ENCODE results near the gene ALDOB.
"Not testable (repeated sequence)": the region's sequence is repeated elsewhere in the genome, so short reads cannot be mapped to it uniquely, and the experiment has no call there.

The ALDOB gene

DNA sequence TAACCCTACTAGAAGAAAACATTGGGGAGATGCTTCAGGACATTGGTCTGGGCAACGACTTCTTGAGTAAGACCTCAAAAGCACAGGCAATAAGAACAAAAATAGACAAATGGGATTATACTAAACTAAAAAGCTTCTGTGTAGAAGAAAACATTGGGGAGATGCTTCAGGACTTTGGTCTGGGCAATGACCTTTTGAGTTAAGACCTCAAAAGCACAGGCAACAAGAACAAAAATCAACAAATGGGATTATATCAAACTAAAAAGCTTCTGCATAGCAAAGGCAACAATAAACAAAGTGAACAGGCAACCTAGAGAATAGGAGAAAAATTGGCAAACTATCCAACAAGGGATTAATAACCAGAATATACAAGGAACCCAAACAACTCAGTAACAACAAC, 40.9 kb downstream of the ALDOB start:
- no peak for FAIRE-seq
- no peak for TF ChIP-seq CTCF (IDR thresholded peaks at IDR 0.05; ENCODE audit: insufficient read depth, missing control alignments)
- DNase-seq (ENCODE audit: insufficient read length, low spot score): no peak

DNA sequence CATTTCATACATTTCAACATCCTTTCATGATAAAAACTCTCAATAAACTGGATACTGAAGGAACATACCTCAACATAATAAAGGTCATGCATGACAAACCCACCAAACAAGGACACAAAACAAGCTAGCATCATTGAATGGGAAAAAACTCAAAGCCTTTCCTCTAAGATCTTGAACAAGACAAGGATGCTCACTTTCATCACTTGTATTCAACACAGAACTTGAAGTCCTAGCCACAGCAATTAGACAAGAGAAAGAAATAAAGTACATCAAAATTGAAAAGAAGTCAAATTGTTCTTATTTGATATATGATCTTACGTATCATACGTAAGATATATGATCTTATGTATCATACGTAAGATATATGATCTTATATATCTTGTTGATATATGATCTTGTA, 42.4 kb downstream of the ALDOB start:
- peak; percentile 51 for FAIRE-seq
- DNase-seq (ENCODE audit: insufficient read length, low spot score): no peak
- TF ChIP-seq CTCF (IDR thresholded peaks at IDR 0.05; ENCODE audit: insufficient read depth, missing control alignments): no peak

DNA sequence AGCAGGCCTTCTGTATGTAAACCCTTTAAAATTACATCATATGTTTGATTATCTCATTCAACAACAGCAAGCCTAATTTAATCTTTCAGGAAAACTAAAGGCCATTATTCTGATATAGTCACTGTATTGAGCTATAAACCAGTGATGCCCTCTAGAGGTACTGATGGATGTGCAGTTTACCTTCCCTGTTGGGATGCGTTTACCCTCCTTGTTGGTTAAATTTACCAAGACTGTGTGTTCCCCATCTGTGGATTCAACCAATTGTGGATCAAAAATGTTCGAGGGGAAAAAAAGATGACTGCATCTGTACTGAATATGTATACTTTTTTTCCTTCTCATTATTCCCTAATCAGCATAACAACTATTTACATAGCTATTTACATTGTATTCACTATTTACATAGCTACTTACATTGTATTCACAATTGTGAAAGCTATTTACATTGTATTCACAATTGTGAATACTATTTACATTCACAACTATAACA, 47.0 kb downstream of the ALDOB start:
- FAIRE-seq (peak; percentile 82), DNase-seq (ENCODE audit: insufficient read length, low spot score) (no peak)
- TF ChIP-seq CTCF (IDR thresholded peaks at IDR 0.05; ENCODE audit: insufficient read depth, missing control alignments): peak; percentile 32

DNA sequence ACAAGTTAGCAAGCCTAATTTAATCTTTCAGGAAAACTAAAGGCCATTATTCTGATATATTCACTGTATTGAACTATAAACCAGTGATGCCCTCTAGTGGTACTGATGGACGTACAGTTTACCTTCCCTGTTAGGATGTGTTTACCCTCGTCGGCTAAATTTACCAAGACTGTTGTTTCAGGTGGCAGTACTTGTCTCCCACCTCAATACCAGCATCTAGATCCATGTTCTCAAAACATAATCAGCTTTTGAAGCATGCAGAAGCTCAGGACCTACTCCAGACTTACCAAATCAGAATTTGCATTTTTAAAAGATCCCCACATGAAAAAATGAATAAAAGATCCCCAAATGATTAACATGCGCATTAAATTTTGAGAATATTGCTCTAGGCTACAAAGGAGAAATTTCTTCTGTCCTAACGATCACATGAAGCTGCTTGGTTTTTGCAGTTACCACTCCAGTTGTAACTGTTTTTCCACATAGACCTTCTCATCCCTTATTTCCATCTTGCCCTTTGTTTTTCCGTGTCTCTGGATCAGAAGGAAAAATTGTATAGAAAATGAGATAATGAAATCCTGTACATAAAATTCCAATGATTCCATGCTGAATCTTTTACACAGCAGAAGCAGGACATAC, 47.6 kb downstream of the ALDOB start:
- TF ChIP-seq CTCF (IDR thresholded peaks at IDR 0.05; ENCODE audit: insufficient read depth, missing control alignments): peak; percentile 57
- FAIRE-seq: peak; percentile 92

DNA sequence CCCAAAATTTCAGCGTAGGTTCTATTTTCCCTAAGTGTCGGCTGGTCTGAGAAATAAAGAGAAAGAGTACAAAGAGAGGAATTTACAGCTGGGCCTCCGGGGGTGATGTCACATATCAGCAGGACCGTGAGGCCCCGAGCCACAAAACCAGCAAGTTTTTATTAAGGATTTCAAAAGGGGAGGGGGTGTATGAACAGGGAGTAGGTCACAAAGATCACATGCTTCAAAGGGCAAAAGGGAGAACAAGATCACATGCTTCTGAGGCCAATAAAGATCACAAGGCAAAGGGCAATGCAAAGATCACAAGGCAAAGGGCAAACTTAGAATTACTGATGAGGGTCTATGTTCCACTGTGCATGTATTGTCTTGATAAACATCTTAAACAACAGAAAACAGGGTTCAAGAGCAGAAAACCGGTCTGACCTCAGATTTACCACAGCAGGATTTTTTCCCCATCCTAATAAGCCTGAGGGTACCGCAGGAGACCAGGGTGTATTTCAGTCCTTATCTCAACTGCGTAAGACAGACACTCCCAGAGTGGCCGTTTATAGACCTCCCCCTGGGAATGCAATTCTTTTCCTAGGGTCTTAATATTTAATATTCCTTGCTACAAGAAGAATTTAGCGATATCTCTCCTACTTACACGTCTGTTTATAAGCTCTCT, 50.6 kb downstream of the ALDOB start, which contains the start of gene BAAT:
Gene BAAT, minus strand, starts transcription at position 134 of the 664 bp plus-strand sequence. CDS start 13,602 bp downstream, outside the sequence.
- DNase-seq (ENCODE audit: insufficient read length, low spot score); FAIRE-seq: not testable (repeated sequence)

More for the DNA sequence above, 47.6 kb downstream of the ALDOB start:
- DNase-seq (ENCODE audit: insufficient read length, low spot score): no peak

DNA sequence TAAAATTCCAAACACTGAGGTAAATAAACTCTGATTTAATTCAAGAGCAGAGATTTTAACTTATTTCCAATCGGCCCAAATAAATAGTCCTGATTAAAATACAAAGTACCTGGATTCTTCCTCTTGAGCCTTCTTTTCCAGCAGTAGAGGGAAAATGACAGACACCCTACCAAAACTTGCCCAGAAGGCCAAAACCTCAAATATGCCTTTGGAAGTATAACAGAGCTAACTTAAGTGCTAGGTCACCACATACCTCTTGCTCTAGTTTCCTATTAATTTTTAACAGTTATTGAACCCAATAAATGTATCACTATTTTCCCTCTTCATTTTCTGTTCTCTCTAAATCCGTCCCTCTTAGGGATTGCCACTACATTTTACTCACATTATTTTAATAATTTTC, 52.2 kb downstream of the ALDOB start:
- TF ChIP-seq CTCF (IDR thresholded peaks at IDR 0.05; ENCODE audit: insufficient read depth, missing control alignments): no peak
- no peak for FAIRE-seq

DNA sequence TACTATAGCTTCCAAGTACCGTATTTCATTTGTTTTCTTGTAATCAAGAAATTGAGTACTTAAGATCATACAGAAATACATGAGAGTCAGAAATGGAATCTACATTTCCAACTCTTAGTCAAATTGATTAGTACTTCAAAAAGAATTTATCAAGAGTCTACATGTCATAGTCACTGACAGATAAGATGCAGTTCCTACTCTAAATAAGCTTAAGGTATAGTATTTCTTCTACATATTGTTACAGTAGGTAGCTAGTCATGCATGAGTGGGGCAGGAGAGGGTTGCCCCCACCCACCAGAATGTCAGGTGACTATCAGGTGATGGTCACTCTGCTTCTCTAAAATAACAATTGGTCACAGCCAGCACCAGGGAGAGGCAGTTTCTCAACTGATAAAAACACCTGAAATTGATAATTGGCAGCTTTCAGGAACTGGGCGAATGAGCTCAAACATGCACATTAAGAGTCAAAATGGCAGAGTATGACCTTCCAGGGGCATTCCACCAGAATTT, 53.7 kb downstream of the ALDOB start:
- TF ChIP-seq CTCF (IDR thresholded peaks at IDR 0.05; ENCODE audit: insufficient read depth, missing control alignments): no peak
- no peak for FAIRE-seq
- DNase-seq (ENCODE audit: insufficient read length, low spot score): no peak

More for the DNA sequence above, 52.2 kb downstream of the ALDOB start:
- DNase-seq (ENCODE audit: insufficient read length, low spot score): no peak
